HG02623 (cell line): Measurements from ENCODE around the gene ZNG1B.
"Not testable (repeated sequence)": the region's sequence is repeated elsewhere in the genome, so short reads cannot be mapped to it uniquely, and the experiment has no call there.

Experiments used
- ATAC-seq: cut with Tn5 transposase; IDR thresholded peaks from one replicate; pipeline ENCODE4 v1.9.1; 2021; ENCODE audit warnings: moderate library complexity; ENCODE audit not compliant: unreplicated experiment

Gene ZNG1B

DNA sequence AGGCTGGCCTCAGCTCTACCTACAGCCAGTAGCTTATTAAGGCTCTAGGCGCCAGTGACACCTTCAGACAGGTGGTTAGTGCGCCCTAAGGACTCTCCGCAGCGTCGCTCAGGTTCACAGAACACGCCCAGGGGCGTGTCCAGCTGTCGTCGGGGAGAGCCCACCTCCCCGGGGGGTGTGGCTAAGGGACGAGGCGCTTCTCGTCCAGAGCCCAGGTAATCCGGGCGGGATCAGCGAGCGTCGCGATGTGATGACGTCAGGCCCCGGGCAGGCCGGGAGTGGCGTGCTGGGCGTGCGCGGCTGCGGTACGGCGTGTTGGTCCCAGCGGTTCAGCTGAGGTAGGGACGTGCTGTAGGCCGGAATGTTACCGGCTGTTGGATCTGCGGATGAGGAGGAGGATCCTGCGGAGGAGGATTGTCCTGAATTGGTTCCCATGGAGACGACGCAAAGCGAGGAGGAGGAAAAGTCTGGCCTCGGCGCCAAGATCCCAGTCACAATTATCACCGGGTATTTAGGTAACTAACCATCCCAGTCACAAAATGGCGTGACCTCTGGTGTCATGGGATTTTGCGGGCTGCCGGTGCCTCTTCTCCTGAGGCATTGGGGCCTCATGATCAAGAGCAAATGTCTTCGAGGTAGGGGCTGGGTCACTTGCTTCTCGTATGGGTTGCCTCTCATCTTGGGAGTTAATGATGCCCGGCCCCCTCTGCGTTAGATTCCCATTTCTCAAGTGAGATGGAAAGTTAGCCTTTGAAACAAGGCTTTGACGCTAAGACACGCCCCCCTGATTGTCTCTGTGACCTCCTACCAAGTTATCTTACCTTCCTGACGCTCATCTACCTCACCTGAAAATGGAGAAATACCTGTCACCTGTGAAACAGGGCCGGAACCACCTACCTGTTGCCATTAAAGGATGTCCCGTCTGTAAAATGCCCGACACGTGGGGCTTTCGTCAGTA is at the start of gene ZNG1B:
TSS of gene ZNG1B (plus strand) at position 184 of the 958 bp plus-strand sequence. CDS start at position 362, 178 bp downstream.
- not testable (repeated sequence) for ATAC-seq

DNA sequence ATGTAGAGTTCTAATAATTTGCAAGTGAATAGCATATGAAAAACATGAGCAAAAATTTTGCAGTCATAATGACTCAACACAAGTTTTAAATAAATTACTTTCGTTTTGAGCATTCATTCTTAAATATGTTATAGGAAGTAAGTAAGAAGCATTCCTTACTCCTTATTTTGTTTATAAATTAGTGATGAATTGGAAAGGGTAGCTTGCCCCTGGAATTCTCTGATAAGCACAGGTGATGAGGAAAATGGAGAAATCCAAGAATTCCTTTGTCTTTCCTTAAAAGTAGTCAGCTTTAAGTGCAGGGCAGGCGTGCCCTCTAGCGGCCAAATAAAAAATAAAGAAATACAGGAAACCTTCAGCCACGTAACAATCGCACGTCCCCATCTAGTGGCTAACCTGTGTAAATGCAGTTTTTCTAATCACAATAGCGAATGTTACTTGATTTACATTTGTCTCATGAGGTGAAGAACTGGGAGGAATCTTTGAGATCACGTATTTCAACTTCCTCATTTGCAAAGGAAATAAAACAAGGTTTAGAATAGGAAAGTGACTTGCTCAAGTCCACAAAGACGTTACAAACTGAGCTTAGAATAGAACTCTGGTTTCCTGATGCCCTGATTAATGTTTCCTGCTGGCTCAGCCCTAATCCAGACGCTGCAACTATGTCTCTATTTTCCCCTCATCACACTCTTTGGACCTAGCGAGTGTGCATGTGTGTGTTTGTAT is 47.2 kb upstream of the ZNG1B start:
- ATAC-seq, result peak; percentile 82

DNA sequence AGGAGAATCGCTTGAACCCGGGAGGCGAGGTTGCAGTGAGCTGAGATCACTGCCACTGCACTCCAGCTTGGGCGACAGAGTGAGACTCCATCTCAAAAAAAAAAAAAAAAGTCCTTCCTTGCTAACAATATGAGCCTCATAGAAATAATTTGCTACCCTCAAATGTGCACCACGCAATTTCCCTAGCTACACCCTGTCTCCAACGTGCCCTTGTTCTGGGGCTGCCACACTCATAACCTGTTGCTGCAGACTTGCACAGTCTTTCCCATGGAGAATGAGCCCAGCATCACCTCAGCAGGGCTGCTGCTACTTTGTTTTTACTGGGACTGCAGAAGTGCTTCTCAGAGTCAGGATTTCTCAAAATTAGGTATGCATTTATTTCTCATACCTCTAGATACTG is 46.4 kb upstream of the ZNG1B start:
- no peak for ATAC-seq

DNA sequence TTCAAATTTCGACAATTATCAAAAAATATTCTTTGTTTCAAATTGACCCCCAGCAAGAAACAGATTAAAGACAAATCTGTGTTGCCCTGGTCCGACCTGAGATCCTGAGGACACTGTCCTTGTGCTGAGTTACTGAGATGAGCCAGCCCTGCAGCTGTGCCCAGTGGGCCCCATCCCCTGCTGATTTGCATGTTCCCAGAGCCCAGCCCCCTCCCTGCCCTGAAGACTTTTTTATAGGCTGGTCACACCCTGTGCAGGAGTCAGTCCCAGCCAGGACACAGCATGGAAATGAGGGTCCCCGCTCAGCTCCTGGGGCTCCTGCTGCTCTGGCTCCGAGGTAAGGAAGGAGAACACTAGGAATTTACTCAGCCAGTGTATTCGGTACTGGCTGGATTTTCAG is 31.4 kb upstream of the ZNG1B start:
- ATAC-seq, result no peak

DNA sequence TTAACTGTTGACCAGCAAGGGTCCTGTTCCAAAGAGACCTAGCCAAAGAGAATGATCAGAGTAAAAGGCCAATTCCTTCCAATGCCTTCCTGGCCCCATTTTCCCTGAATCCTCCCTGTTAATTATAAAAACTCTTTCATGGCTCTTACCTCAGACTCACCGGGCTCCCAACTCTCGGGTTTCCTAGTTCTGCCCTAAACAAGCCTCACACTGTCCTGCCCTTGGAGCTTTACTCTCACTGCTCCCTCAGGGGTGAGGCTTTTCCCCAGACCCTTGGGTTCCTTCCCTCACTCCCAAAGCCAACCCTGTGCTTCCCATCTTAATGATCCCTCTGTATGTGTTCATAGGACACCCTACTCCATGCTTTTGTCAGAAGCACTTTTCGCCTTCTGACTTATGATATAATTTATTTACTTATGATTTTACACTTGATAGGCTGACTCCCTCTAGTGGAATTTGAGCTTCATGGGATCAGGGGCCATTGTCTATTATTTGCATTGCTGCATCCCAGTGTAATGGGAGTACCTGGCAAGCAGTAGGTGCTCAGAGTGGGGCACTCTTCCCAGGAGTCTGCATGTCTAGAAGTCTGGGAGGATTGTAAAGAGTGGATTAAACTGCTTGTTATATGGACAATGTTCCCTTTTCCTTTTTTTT is 29.9 kb upstream of the ZNG1B start:
- ATAC-seq, result no peak

DNA sequence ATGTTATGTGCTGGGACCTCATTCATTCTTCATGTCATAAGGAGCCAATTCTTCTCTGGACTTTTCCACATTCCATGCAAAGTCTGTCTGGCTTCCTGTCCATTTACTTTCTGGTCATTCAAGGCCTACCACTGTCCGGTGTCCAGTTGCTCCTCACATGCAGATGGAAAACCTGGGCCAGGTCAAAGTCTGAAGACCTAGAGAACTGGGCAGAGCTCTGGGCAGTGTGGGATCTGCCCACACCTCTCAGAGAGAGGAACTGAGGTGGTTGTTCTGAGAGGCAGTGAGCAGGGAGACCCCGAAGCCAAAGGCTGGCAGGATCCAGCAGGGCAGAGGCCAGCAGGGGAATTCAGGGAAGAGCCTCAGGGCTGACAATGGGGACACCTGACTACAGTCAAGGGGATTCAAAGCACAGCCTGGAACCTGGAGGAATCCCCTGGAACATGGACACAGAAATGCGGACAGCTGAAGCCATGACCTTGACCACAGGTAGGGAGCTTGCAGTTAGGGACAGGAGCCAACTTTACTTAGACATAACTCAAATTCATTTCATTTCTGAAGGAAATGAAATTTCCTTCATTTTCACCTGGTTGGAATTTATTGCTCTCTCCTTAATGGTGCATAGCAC is 25.7 kb upstream of the ZNG1B start:
- not testable (repeated sequence) for ATAC-seq

DNA sequence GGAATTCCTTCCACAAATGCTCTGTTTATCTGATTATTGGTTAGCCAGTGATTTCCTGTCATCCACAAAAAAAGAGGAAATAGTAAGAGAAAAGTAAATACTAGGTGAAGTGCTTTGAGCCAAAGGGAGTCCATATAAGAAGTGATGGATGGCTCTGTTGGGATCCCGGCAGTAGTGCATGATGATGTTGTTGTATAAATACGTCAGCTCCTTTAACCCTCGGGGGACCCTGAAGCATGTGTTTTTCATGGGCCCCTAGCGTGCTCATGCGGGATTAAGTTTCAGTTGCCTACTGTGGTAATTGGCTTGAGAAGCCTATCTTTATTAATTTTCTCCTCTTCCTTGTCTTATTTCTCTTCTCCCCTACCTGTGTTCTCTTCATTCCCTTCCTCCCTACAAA is 24.7 kb upstream of the ZNG1B start:
- not testable (repeated sequence) for ATAC-seq

DNA sequence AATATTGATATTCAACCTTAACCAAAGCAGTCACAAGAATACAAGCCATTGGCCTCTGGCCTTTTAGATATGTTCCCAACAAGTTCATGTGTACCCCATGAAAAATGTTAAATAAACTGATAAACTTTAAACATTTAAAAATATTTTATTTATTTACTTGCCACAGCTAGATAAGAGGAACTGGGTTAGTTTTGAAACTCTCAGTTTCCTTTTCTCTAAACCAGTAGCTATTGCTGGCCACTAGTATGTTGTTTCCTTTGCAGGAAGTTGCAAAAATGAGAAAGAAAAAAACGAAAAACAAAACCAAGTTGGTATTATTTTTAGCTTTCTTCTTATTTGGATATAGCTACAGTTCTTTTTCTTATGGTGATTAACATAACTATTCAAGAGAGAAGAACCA is 5.7 kb upstream of the ZNG1B start:
- not testable (repeated sequence) for ATAC-seq

DNA sequence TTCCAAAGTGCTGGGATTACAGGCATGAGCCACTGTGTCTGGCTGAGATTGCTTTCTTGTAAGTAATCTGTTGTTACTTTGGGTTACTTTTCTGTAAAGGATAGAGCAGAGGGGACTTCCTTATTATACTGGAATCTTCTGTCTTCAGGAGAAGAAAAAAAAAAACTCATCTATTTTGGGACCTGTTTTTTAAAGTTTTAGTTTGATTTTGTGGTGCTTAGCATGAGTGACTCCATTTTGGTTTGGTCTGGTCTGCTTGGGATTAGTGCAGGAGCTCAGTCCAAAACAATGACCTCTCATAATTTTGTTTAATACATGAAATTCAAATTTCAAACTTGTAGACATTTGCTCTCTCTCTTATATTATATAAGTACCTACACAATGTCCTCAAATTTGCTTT is 4.0 kb upstream of the ZNG1B start:
- ATAC-seq, result not testable (repeated sequence)

DNA sequence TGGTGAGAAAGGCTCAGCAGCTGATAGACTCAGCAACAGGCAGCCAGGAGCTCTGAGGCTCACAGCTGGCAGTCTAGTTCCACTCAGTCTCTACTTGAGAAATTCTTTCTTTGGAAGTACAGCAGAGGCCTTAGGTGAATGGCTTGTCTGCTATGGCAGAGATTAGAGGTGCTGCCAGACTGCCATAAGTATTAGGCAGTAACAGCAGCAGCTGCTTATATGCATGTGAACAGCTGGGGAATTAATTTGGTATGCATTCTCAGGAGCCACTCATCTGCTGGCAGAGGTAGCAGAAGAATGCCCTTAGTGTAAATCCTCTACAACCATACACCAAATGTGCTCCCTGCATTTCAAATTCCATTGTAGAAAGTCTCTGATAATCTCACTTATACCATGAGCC is 28.3 kb downstream of the ZNG1B start:
- ATAC-seq, result not testable (repeated sequence)

DNA sequence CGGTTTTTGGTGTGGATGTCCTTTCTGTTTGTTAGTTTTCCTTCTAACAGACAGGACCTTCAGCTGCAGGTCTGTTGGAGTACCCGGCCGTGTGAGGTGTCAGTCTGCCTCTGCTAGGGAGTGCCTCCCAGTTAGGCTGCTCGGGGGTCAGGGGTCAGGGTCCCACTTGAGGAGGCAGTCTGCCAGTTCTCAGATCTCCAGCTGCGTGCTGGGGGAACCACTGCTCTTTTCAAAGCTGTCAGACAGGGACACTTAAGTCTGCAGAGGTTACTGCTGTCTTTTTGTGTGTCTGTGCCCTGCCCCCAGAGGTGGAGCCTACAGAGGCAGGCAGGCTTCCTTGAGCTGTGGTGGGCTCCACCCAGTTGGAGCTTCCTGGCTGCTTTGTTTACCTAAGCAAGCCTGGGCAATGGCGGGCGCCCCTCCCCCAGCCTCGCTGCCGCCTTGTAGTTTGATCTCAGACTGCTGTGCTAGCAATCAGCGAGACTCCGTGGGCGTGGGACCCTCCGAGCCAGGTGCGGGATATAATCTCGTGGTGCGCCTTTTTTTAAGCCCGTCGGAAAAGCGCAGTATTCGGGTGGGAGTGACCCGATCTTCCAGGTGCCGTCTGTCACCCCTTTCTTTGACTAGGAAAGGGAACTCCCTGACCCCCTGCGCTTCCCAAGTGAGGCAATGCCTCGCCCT is 39.3 kb downstream of the ZNG1B start:
- ATAC-seq, result not testable (repeated sequence)

DNA sequence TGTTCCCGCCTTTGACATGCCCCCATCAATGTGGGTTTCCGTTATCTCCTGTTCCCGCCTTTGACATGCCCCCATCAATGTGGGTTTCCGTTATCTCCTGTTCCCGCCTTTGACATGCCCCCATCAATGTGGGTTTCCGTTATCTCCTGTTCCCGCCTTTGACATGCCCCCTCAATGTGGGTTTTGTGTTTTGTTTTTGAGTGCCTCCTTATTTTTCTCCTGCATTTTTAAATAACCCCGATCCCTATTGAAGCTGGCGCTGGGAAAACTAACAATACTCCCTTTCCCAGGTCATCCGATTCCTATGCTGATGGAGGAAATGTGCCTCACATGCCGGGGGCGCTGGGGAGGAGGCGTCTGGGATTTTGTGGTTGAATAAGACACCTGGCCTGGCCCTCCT is 59.0 kb downstream of the ZNG1B start:
- ATAC-seq, result not testable (repeated sequence)

DNA sequence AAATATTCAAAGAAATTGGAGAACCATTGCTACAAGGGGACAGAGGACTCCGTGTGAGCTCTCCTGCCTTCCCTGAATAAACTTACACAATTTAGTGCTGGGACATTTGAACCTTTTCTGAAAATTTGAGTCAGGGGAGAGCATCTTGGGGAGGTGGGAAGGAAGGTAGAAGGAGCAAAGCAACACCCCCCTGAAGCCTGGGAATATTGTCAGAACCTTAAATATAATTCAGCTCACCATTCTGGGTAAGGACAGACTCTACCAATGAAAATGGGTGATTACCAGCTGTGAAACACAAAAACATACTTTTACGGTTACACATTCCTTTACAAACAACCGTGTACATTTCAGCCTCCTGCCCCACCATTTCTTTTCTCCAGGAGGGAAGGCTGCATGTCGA is 60.9 kb downstream of the ZNG1B start, which contains the start of gene FOXD4L1:
TSS of gene FOXD4L1 (plus strand) at position 301 of the 400 bp plus-strand sequence. CDS start 592 bp downstream, outside the sequence.
- not testable (repeated sequence) for ATAC-seq

DNA sequence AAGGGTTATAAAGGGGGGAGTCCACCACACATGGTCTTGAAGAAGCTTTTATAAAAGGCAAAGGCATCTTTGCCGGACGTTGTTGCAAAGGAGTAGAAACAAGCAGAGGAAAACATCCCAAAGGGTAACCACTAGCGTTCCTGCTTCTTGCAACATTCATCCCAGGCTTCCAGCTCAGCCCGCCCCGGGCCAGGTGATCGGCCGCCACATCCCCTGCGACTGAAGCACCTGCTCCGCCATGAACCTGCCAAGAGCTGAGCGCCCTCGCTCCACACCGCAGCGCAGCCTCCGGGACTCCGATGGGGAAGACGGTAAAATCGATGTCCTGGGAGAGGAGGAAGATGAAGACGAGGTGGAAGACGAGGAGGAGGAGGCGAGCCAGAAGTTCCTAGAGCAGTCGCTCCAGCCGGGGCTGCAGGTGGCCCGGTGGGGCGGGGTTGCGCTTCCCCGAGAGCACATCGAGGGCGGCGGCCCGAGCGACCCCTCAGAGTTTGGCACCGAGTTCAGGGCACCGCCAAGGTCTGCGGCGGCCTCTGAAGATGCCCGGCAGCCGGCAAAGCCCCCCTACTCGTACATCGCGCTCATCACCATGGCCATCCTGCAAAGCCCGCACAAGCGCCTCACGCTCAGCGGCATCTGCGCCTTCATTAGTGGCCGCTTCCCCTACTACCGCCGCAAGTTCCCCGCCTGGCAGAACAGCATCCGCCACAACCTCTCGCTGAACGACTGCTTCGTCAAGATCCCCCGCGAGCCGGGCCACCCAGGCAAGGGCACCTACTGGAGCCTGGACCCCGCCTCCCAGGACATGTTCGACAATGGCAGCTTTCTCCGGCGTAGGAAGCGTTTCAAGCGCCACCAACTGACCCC is 61.8 kb downstream of the ZNG1B start:
- not testable (repeated sequence) for ATAC-seq

DNA sequence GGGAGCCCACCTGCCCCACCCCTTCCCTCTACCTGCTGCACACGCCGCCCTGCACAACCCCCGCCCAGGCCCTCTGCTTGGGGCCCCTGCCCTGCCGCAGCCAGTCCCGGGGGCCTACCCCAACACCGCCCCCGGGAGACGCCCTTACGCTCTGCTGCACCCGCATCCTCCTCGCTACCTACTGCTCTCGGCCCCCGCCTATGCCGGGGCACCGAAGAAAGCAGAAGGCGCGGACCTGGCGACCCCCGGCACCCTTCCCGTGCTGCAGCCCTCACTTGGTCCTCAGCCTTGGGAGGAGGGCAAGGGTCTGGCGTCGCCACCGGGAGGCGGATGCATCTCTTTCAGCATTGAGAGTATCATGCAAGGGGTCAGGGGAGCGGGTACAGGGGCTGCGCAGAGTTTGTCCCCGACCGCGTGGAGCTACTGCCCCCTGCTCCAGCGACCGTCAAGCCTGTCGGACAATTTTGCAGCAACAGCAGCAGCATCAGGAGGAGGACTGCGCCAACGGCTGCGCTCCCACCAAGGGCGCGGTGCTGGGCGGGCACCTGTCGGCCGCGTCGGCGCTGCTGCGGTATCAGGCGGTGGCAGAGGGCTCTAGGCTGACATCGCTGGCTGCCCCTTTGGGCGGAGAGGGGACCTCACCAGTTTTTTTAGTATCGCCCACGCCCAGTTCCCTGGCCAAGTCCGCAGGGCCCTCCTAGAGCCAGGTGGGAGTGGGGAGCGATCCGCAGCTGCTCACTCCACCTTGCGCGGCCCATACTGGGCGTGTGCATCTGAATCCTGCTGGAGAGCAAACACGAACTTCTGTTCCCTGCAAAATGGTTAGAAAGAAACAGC is 62.6 kb downstream of the ZNG1B start:
- not testable (repeated sequence) for ATAC-seq

DNA sequence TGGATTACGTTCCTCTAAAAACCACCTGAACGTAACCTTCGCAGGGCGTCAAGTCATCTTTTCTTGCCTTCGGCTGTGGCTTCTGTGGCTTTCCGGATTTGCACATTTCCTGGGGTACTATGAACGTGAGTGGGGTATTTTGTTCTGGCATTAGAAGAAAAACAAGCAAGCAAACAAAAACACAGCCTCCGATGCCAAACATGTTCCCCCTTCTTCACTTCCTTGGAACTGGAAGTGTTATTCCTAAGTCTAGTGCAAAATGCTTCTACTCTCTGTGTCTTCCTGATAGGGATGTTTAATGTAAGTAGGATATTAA is 63.2 kb downstream of the ZNG1B start:
- not testable (repeated sequence) for ATAC-seq

DNA sequence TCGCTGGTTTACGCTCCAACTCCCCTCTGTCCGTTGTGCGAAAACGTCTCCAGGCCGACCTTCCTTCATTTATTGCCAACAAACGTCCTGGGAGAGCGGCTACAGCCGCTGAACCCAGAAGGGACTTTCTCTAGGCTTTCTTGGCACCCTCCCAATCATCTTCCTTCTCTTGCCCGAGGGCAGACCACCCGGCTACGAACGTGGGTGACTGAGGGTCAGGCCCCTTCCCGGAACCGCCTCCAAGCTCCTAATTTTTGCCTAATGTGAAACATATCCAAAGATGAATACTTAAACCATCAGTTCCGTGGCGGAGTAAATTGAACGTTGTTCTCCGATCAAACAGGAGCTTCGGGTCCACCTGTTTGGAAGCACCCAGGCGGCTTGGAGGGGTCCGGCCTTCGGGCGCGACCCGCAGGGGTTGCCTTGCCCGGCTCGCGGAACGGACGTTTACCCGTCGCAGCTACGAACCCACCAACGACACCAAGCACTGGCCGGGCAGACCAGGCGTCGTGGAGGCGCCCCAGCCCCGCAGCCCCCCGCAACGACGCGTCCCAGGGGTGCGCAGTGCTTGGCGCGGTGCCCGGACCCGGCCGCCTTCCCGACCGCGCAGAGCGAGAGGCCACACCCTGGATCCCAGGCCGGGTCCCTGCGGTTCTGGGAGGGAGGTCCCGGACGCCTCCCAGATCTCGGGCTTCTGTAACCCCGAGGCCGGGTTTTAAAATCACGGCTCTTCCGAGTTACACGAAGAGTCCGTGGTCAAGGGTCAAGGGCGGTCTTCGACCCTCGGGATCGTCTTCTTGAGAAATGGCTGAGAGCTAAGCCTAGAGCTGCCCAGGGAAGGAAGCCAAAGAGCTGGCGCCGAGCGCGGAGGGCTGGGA is 65.0 kb downstream of the ZNG1B start:
- not testable (repeated sequence) for ATAC-seq
